Right hindlimb (tissue), 1 donor: ENCODE measurements around the gene NAV3.

ENCODE experiments used
- DNase-seq: peaks from one replicate; pipeline ENCODE4 v3.0.0-alpha.2; 2018

The NAV3 gene

GRCh38 chr12:77830583-77831351 is at the start of gene NAV3:
TSS of gene NAV3 (plus strand) at chr12:77830894. CDS start at chr12:77831462, 568 bp downstream.
- DNase-seq, result no peak

- no peak for DNase-seq
Measured at GRCh38 chr12:77782034-77782433, 48.7 kb upstream of the NAV3 start.

DNA sequence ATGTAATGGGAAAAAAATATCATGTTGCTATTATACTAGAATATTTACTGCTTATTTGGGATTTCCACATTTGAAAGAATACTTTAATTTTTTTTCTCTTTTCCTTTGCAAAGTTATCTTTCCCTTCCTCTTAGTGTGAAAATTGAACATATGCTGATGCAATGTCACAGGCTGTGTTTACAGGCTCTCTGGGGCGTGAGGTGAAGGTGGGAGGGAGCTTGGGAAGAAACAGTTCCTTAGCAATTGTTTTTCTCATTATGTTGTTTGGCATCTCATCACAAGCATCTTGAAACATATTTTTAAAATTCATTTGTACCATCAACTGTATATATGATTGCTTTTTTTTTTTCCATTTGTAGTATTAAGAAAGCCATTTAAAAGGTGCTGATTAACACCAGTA is 47.9 kb upstream of the NAV3 start:
- no peak for DNase-seq

GRCh38 chr12:77785211-77785610 is 45.5 kb upstream of the NAV3 start:
- no peak for DNase-seq

- DNase-seq, result no peak
Measured at GRCh38 chr12:77786675-77787074, 44.0 kb upstream of the NAV3 start.

DNA sequence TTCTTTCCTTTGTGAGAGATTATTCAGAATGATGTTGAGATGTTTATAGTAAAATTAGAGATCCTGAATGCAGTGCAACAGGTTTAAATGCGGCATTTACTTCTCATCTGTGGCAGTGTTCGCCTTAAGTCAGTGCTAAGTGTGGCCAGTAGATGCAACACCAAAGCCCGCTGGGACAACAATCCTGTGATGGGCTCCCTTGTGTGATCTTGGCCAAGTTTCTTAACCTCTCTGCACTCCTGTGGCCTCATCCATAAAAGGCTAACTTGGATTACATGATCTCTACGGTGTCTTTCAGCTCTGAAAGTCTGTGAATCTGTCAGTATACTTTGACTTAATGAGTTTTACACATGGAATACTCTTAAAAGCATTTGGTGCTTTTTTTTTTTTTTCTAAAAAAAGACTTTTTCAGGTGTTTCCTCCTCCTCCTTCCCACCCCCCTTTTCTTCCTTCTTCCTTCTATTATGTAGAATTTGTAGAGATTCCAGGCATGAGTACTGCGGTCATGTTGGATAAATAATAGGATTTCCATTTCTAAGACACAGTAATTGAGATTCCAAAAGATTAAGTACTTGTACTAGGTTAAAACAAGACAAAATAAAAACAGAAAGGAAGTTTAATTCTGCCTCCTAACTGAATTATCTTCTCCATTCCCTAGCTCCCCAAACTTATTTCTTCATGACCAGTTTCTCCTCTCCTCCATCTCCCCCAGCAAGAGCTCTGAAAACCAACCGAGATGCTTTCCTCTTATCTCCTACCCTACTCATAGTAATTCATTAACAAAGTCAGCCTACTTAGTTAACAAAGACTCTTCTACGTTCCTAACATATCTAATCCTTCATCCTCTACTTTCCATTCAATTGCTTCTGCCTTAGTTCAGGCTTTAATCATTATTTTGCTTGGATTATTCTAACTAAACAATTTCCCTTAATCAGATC is 42.2 kb upstream of the NAV3 start:
- no peak for DNase-seq

DNA sequence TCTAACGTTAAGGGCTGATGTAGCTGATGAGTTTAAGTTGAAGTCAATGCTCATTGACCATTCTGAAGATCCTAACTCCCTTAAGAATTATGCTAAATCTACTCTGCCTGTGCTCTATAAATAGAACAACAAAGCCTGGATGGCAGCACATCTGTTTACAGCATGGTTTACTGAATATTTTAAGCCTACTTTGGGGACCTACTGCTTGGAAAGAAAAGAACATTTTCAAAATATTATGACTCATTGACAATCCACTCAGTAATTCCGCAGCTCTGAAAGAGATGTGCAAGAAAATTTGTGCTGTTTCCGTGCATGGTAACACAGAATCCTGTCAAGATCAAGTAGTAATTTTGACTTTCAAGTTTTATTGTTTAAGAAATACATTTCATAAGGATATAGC is 35.0 kb upstream of the NAV3 start:
- DNase-seq, result no peak

DNA sequence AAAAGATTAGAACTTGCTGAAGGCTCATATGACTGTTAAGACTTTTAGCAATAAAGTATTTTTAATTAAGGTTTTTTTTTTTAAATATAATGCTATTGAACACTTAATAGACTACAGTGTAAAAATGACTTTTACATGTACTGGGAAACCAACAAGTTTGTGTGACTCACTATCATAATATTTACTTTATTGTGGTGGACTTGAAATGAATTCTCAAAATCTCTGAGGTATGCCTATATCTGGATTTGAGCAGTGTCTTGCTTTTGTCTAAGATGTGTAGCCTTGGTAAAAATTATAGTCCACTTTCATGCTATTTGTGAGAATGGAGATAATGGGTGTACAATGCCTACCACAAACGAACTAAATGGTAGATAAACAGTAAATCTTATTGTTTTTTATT is 33.9 kb upstream of the NAV3 start:
- no peak for DNase-seq

GRCh38 chr12:77800501-77800900 is 30.2 kb upstream of the NAV3 start:
- no peak for DNase-seq

DNA sequence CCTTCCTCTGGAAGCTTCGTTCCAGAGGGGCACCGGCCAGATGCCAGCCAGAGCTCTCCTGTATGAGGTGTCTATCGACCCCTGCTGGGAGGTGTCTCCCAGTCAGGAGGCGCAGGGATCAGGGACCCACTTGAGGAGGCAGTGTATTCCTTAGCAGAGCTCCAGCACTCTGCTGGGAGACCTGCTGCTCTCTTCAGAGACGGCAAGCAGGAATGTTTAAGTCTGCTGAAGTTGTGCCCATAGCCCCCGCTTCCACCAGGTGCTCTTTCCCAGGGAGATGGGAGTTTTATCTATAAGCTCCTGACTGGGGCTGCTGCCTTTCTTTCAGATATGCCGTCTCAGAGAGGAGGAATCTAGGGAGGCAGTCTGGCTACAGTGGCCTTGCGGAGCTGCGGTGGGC is 22.2 kb upstream of the NAV3 start:
- DNase-seq, result no peak

DNA sequence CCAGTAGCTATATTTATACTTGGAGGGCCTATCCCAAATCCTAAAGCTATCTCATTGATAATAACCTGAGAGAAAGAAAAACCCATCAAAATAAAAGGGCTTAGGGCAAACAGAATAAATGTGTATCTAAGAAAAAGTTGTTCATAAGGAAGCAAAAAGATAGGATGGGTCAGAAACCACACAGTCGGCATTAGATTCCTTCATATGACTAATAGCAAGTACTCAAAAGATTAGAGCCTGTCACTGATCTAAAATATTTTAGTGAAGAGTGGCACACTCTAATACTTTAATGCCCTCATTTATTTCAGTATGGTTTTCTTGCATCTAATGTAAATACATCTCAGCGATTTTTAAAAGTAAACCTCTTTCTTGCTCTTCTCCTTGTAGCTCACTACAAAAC is 17.1 kb upstream of the NAV3 start:
- DNase-seq, result no peak

- no peak for DNase-seq
Measured at GRCh38 chr12:77814386-77814785, 16.3 kb upstream of the NAV3 start.

DNA sequence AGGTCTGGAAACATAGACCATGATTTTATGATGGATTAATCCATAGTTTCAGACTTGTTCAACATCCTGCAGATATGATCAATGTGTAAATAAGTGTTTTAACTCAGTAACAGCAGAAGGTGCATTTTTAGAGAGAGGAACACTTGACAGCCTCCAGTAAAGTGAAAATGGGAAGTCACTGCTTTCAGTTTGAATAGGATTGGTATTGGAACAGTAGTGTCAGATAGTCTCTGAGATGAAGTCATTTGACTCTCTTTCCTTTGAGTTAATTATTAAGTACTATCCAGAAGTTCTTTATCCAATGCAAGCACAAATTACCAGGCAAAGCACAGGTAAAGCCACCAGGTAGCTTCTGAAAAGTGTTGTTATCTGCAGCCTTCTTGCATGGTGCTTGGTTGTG is 14.5 kb upstream of the NAV3 start:
- DNase-seq, result no peak

DNA sequence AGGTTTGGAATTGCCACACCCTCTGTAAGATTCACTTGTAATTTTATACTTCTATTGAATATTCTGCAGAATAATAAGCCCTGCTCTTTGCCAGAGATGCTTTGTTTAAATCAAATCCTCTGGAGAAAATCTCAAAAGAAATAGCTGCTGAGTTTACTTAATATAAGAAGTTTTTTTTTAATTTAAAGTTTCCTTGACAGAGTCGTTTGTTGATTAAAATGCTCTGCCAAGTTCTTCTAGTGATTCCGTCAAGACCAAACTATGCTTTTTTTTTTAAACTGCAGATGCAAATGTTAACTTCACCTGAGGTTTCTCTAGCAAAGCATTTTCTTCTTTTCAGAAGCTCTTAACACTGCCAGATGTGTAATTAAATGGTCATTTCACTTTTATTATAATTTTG is 13.4 kb upstream of the NAV3 start:
- no peak for DNase-seq

DNA sequence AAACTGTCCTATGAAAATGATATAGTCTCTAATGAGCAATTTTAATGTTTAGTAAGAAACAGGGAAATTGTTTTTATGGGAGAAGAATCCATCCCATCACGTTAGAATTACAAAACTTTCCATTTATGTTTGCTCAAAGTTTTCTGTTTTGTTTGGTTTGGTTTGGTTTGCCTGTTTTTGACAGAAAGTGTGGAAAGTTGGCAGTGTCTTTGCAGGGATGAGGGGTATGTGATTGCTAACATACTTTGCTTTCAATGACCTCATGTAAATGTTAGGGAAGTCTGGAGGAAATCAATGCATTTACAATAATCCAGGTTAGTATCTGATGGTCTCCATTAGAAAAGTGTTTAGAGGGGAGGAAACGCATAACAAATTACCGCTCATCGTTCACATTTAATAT is 12.3 kb upstream of the NAV3 start:
- no peak for DNase-seq

- no peak for DNase-seq
Measured at GRCh38 chr12:77821699-77822203, 8.9 kb upstream of the NAV3 start.

GRCh38 chr12:77833329-77833728 is 2.6 kb downstream of the NAV3 start:
- DNase-seq, result no peak

DNA sequence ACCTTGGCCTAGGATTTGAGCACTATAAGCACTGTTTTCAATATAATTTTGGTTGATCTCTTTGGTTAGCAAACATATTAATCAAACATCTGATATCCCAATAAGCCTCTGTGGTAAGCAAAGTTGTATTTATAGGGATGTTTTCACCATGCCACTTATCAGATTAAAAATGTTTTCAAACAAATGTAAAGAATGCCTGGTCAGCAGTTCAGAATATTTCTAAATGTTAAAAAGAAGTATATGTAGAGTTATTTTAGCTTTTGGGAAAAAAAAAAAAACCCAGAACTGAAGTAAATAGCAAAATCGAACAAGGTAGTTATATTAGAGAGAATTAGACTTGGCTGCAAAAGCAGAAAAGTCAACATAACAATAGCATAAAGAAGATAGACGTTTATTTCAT is 3.9 kb downstream of the NAV3 start:
- no peak for DNase-seq

GRCh38 chr12:77835969-77836368 is 5.3 kb downstream of the NAV3 start:
- DNase-seq, result no peak

- peak; percentile 84 for DNase-seq
Measured at GRCh38 chr12:77837876-77838291, 7.2 kb downstream of the NAV3 start.

- DNase-seq, result peak; percentile 28
Measured at GRCh38 chr12:77841521-77841920, 10.8 kb downstream of the NAV3 start.

DNA sequence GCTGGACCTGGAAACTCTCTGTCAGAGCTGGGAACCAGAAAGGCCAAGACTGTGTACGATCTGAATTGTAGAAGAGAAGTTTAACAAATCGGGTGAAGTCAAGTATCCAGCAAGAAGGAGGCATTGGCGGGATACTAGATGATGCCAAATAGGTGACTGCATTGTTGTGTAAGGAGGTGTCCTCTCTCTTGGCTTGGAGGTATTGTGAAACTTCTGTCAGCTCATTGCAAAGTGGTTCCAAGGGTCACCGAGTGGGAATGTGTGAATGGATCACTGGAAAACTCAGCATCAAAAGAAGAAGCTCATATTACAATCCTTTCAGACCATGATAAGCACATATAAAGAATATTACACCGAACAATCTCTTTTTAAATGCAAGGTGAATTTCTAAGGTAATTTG is 11.7 kb downstream of the NAV3 start:
- DNase-seq, result no peak

DNA sequence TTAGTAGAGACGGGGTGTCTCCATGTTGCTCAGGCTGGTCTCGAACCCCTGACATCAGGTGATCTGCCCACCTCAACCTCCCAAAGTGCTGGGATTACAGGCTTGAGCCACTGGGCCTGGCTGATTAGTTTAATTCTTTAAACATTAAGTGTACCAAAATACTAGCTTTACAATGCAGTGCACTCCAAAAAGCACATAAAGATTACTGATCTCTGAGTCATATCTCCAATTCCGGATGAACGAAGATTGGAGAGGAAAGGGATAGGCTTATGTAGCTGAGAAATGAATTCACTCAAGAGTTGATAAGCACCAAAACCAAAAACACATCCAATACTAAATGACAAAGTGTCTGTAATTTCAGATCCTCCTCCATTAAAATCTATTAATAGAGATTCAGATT is 15.1 kb downstream of the NAV3 start:
- no peak for DNase-seq

- no peak for DNase-seq
Measured at GRCh38 chr12:77847060-77847541, 16.4 kb downstream of the NAV3 start.
